HEK293T (cell line): ENCODE data around the gene PHOSPHO2.

Source experiments
- ARNT ChIP-seq: fragments of 450-650 bp; IDR thresholded peaks from 2 replicates; pipeline ENCODE4 v1.6.1; 2017; ENCODE audit warnings: mild to moderate bottlenecking
- BHLHE40 ChIP-seq: fragments of 450-650 bp; IDR thresholded peaks from 2 replicates; pipeline ENCODE4 v1.6.1; 2016; ENCODE audit warnings: mild to moderate bottlenecking, moderate library complexity, borderline replicate concordance
- ELF4 ChIP-seq: fragments of 450-650 bp; IDR thresholded peaks from 2 replicates; pipeline ENCODE4 v1.6.1; 2017; ENCODE audit warnings: antibody characterized with exemption
- FOXK2 ChIP-seq: fragments of 450-650 bp; IDR thresholded peaks from 2 replicates; pipeline ENCODE4 v1.6.1; 2016; ENCODE audit warnings: mild to moderate bottlenecking
- FOXM1 ChIP-seq: fragments of 450-650 bp; IDR thresholded peaks from 2 replicates; pipeline ENCODE4 v1.6.1; 2017; ENCODE audit warnings: mild to moderate bottlenecking, borderline replicate concordance
- LEF1 ChIP-seq: fragments of 450-650 bp; IDR thresholded peaks from 2 replicates; pipeline ENCODE4 v1.6.1; 2017; ENCODE audit warnings: mild to moderate bottlenecking, borderline replicate concordance
- PKNOX1 ChIP-seq: fragments of 450-650 bp; IDR thresholded peaks from 2 replicates; pipeline ENCODE4 v1.6.1; 2016
- SUZ12 ChIP-seq: fragments of 450-650 bp; IDR thresholded peaks from 2 replicates; pipeline ENCODE4 v1.6.1; 2016; ENCODE audit warnings: mild to moderate bottlenecking

- TF ChIP-seq ARNT (no peak), SUZ12 (no peak), LEF1 (no peak), PKNOX1 (no peak), FOXK2 (no peak), FOXM1 (no peak), ELF4 (no peak), BHLHE40 (no peak)
Measured at GRCh38 chr2:169676357-169676756, 17.9 kb upstream of the PHOSPHO2 start.
